Measurements from ENCODE around the gene TTLL4. TPM values are rescaled to one million over a fixed set of nuclear protein-coding genes. Genes with fewer than 3 reads are reported as not detected.
"Not testable (repeated sequence)": the region's sequence is repeated elsewhere in the genome, so short reads cannot be mapped to it uniquely, and the experiment has no call there.

The TTLL4 gene, protein sequence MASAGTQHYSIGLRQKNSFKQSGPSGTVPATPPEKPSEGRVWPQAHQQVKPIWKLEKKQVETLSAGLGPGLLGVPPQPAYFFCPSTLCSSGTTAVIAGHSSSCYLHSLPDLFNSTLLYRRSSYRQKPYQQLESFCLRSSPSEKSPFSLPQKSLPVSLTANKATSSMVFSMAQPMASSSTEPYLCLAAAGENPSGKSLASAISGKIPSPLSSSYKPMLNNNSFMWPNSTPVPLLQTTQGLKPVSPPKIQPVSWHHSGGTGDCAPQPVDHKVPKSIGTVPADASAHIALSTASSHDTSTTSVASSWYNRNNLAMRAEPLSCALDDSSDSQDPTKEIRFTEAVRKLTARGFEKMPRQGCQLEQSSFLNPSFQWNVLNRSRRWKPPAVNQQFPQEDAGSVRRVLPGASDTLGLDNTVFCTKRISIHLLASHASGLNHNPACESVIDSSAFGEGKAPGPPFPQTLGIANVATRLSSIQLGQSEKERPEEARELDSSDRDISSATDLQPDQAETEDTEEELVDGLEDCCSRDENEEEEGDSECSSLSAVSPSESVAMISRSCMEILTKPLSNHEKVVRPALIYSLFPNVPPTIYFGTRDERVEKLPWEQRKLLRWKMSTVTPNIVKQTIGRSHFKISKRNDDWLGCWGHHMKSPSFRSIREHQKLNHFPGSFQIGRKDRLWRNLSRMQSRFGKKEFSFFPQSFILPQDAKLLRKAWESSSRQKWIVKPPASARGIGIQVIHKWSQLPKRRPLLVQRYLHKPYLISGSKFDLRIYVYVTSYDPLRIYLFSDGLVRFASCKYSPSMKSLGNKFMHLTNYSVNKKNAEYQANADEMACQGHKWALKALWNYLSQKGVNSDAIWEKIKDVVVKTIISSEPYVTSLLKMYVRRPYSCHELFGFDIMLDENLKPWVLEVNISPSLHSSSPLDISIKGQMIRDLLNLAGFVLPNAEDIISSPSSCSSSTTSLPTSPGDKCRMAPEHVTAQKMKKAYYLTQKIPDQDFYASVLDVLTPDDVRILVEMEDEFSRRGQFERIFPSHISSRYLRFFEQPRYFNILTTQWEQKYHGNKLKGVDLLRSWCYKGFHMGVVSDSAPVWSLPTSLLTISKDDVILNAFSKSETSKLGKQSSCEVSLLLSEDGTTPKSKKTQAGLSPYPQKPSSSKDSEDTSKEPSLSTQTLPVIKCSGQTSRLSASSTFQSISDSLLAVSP
- total RNA-seq (2014; rRNA removed; shearing (Covaris generic); ENCODE audit: low replicate concordance): 0.69 and 4.5 TPM in 2 replicates

DNA sequence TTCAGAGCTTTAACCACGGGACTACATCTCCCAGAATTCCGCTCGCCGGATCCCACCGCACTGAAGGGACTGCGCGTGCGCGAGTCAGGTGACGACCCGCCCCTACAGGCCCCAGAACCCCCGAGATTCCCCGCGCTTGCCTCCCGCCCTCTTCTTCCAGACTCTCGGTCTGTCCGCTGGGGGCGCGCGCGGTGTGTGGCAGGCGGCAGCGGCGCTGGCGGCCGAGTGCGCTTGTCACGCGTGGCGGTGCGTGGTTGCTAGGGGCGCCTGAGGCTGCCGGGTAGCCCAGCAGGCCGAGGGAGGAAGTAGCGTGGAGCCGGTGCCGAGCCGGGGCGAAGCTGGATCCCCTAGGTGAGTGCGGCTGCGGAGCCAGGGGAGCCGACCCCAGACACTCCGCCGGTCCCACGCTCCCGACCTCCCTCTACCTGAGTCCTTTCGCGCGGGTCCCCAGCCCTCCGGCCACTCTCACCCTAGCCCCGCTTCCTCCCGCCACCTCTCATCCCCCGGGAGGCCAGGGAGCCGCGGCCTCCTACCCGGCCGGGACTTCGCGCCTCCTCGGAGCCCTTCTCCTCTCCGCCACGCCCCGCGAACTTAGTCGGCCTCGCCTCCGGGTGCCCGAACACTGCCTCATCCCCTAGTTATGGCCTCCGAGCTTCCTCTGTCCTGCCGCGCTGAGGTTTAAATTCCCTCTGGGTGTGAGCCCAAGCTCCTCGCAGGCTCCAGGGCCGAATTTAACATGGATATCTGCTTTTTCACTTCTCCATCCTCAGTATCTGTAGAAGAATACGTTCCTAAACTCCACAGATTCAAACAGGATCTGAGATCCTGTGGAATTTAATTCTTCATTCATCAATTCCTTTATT is at the start of gene TTLL4:
Gene TTLL4 (plus strand): TSS at position 149 of the 863 bp plus-strand sequence. CDS start 26,842 bp downstream, outside the sequence.
- H3K4me3 ChIP-seq: peak within 1 kb of the TSS; percentile 82
- H3K36me3 ChIP-seq: peaks cover 13% of the 10 kb centered on the region
- DNase-seq: peak; percentile 97
- H3K9me3 ChIP-seq: no peaks in the 10 kb centered on the region
- H3K27me3 ChIP-seq: no peaks in the 10 kb centered on the region

DNA sequence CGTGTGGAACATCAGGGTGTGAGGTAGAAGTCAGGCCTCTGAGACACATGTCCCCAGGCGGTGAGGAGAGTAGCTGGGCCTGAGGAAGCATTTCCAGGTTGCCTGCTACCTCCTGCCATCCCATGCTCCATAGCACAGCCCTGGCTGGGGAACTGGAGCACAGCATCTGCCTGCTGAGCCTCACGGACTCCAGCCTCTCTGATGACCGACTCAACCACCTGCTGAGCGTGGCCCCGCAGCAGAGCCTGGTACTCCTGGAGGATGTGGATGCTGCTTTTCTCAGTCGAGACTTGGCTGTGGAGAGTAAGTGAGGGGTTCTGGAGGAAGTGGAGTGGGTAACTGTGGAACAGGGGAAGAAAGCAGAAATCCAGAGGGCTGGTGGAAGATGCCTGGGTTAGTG is 48.3 kb upstream of the TTLL4 start:
- DNase-seq: no peak
- H3K9me3 ChIP-seq: no peaks in the 10 kb centered on the region
- no peaks in the 10 kb centered on the region for H3K27me3 ChIP-seq
- peaks cover 55% of the 10 kb centered on the region for H3K36me3 ChIP-seq
- no peak overlapping the region for H3K4me3 ChIP-seq

DNA sequence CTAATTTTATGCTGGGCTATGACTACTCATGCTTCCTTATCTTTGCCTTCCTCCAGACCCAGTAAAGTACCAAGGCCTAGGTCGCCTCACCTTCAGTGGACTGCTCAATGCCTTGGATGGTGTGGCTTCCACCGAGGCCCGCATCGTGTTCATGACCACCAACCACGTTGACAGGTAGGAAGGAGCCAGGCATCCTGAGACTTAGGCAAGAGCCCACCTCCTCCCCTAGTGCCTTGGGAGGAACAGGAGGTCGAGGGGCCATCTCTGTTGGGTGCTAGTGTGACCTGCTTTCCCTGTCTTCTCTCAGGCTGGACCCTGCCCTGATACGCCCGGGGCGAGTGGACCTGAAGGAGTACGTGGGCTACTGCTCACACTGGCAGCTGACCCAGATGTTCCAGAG is 47.8 kb upstream of the TTLL4 start:
- H3K4me3 ChIP-seq: no peak overlapping the region
- no peak for DNase-seq
- H3K36me3 ChIP-seq: peaks cover 55% of the 10 kb centered on the region
- no peaks in the 10 kb centered on the region for H3K27me3 ChIP-seq
- H3K9me3 ChIP-seq: no peaks in the 10 kb centered on the region

DNA sequence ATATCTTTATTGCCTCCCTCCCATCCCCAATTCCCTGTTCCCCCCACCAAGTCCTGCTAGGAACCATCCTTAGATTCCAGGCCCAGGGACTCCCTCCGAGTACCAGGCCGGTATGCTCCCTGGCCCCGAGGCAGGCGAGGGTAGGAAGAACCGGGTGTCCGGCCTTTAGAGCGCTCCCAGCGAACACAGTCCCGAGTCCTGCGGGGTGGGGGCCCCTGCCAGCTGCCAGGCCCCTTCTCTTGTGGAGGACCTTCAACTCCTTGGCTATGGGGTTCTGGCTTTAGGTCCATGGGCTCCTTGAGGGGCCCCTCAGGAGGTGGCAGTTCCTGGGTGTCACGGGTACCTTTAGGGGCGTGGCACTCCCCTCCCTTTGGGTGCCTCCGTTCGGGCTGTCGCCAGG is 46.7 kb upstream of the TTLL4 start:
- Histone ChIP-seq H3K4me3 (no peak overlapping the region), H3K9me3 (no peaks in the 10 kb centered on the region), H3K36me3 (peaks cover 56% of the 10 kb centered on the region), H3K27me3 (no peaks in the 10 kb centered on the region)
- DNase-seq: no peak

DNA sequence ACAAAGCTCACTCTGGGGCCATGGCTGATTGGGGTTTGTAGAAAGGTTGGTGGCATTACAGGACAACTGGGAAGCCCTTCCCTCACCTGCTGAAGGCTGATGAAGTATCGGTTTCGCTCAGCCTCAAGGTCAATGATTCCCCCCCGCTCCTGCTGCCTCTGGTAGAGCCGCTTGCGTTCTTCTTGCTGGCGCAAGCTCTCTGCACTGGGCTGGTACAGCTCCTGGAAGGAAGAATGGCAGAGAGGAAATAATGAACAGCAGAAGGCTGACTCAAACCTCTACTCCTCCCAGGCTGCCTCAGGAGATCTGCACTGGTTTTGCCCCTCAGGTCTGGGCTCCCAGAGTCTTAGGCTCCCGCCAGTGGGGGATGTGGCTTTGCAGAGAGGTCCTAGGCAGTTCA is 46.0 kb upstream of the TTLL4 start:
- H3K36me3 ChIP-seq: peaks cover 64% of the 10 kb centered on the region
- DNase-seq: no peak
- H3K27me3 ChIP-seq: no peaks in the 10 kb centered on the region
- no peaks in the 10 kb centered on the region for H3K9me3 ChIP-seq
- no peak overlapping the region for H3K4me3 ChIP-seq

DNA sequence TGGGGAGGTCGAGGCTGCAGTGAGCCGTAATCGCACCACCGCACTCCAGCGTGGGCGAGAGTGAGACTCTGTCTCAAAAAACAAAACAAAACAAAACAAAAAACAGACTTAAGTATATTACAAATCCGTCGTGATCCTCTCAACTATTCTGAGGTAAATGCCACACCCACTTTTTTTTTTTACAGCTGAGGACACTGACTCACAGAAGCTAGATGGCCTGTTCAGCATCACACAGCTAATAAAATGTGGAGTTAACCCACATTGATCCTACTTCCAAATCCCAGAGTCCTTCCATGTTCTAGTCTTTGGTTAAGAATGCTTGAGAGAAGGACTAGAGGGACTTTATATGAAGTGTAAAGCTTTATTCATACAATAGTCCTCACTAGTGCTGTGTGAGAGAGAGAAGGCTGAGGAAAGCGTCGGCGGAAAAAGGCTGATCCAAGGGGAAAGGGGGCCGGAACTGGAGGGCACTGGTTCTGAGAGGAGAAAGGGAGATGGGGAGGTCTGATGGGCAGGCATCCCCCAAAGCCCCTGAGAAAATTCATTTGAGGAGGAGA is 39.5 kb upstream of the TTLL4 start:
- H3K36me3 ChIP-seq: peaks cover 35% of the 10 kb centered on the region
- DNase-seq: no peak
- no peaks in the 10 kb centered on the region for H3K27me3 ChIP-seq
- peak overlapping the region; percentile 94 for H3K4me3 ChIP-seq
- H3K9me3 ChIP-seq: no peaks in the 10 kb centered on the region

DNA sequence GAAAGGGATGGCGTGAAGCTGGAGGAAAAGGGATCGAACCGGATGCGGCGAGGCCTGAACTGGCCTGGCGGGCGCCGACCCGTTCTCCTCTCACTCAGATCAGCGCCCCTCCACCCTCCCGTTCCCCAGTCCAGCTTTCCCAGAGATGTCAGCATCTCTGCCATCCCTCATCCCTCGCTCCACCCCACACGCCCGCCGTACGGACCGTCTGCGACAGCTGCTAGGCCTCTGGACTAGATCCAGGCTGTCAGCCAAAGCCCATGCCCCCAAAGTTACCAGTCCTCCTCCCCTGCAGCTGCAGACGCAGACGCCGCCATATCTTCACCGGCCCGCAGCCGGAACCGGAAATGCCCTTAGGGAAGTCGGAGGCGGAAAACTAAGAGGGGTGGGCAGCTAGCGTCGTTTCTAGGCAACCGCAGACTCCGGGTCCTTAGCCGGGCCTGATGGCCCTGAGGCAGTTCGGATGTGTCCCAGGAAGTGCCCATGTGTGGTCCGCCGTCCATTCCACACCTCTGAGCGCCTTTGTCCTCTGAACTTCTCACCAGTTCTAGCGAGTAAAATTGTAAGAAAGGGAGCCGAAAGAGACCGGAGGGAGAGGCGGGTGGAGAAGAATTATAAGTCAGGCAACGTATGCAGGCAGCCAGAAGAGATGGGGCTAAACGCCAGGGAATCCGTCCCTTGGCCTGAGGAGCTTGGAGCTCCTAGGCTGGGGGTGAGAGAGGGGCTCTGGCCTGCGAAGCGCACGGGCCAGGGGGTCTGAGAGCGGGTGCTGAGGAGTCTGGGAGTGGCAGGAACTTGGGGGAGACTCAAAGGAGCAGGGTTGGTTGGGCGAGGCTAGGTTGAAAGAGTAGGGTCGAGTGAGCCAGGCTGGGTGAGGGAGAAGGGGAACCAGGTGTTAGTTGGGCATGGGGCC is 38.7 kb upstream of the TTLL4 start, which contains the start of the genes RNF25 and STK36:
Gene RNF25 (minus strand): TSS at position 349 of the 913 bp plus-strand sequence. CDS start 32 bp downstream, at position 317.
Gene STK36 (plus strand): TSS at position 433 of the 913 bp plus-strand sequence. CDS start 744 bp downstream, outside the sequence.
- no peaks in the 10 kb centered on the region for H3K27me3 ChIP-seq
- peaks cover 30% of the 10 kb centered on the region for H3K36me3 ChIP-seq
- peak within 1 kb of the TSS; percentile 94 for H3K4me3 ChIP-seq
- H3K9me3 ChIP-seq: no peaks in the 10 kb centered on the region
- DNase-seq: peak; percentile 91

DNA sequence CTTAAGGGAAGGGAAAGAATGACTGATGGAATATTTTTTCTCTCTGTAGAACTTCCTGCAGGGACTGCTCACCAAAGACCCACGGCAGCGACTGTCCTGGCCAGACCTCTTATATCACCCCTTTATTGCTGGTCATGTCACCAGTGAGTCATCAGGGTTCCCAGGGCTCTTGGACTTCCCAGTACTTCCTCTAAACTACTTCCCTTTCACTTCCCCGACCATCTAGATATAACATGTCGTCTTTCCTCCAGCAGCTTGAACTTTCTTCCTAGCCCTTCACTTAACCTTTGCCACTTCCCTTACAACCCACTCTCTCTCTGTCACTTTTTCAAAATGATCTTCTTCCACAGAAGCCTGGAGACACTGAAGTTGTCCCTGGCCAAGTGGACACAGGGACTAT is 31.5 kb upstream of the TTLL4 start:
- no peaks in the 10 kb centered on the region for H3K9me3 ChIP-seq
- H3K27me3 ChIP-seq: no peaks in the 10 kb centered on the region
- no peak overlapping the region for H3K4me3 ChIP-seq
- peaks cover 18% of the 10 kb centered on the region for H3K36me3 ChIP-seq
- DNase-seq: peak; percentile 17

DNA sequence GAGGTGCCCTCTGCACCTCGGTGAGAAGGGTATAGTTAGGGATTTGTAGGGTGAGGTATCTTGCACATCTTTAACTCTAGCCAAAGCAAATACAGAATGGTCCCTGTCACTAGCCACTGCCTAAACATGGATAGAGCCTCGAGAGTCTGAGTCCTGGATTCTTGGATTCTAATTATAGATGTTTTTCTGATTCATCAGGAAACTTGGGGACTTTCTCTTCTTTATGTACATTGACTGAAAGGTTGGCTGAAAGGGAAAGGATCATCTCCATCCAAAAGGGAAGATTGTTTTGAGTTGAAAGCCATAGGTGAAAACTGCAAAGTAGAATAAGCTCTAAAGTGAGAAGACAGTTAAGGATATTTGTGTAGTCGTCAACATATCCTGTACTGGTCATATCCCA is 30.6 kb upstream of the TTLL4 start:
- Histone ChIP-seq H3K27me3 (no peaks in the 10 kb centered on the region), H3K4me3 (no peak overlapping the region), H3K36me3 (peaks cover 18% of the 10 kb centered on the region), H3K9me3 (no peaks in the 10 kb centered on the region)
- DNase-seq: no peak

DNA sequence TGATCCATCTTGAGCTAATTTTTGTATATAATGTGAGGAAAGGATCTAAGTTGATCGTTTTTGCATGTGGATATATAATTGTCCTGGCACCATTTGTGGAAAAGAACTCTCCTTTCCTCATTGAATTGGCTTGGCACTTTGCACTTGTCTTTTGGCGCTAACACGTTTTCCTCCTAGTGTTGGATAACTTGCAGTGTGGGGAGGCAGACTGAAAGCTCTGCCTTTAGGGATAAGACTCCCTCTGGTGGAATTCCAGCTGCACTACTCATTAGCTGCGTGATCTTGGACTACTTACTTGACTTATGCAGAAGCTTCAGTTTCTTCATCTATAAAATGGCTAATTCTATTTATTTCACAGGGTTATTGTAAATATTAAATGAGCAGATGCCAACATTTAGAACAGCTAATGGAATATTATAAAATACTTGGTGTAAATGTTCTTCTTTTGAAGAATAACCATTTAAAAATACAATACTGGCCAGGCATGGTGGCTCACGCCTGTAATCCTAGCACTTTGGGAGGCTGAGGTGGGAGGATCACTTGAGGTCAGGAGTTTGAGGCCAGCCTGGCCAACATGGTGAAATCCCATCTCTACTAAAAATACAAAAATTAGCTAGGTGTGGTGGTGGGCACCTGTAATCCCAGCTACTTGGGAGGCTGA is 23.1 kb upstream of the TTLL4 start:
- H3K27me3 ChIP-seq, H3K9me3 ChIP-seq, H3K4me3 ChIP-seq: not testable (repeated sequence)
- peak; percentile 72 for DNase-seq
- peaks cover 34% of the 10 kb centered on the region for H3K36me3 ChIP-seq

DNA sequence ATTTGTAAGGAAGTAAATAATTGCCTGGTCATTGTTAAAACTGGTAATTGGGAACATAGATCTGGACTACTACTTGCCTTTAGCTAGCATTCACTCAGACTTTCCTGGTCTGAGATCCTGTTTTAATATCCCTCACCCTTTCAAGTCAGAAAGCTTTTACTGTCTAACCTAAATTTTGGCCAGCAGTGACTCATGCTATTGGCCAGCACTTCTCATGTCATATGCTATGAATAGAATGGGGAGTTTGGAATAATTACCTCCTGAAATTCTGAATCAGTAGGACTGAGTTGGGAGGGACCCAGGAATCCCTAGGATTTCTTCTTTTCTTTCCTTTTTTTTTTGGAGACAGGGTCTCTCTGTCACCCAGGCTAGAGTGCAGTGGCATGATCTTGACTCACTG is 19.4 kb upstream of the TTLL4 start:
- Histone ChIP-seq H3K36me3 (peaks cover 51% of the 10 kb centered on the region), H3K4me3 (no peak overlapping the region), H3K27me3 (no peaks in the 10 kb centered on the region), H3K9me3 (no peaks in the 10 kb centered on the region)
- DNase-seq: peak; percentile 68

DNA sequence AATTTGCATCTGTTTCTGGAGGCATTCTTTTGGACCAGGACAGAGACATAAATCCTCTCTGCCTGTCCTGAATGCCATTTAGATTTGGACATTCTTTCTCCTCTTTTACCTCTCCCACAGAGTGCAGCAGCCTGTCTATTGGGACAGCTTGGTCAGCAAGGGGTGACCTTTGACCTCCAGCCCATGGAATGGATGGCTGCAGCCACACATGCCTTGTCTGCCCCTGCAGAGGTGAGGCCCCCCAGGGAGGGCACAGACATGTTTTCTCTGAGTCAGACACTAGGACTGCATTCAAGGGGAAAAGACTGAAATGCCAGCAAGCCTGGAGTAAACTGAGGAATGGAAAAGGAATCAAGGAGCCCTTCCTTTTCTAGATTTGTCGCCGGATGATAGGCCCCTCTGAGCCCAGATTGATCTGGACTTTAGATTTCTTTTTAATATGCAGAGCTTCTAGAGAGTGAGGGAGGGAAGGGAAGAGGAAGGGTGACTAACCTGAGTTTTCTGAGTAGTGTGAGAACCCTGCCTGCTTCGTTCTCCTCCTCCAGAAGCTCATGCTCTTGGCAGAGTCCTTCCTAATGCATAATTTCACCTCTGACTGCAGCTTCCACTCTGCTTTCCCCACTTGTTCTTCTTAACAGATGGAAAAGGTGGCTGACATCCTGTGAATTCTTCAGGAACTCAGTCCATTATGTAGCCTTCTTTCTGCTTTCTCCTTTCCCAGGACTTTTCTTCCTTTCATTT is 16.1 kb upstream of the TTLL4 start:
- Histone ChIP-seq H3K9me3 (no peaks in the 10 kb centered on the region), H3K4me3 (no peak overlapping the region), H3K36me3 (peaks cover 36% of the 10 kb centered on the region), H3K27me3 (no peaks in the 10 kb centered on the region)
- DNase-seq: no peak

DNA sequence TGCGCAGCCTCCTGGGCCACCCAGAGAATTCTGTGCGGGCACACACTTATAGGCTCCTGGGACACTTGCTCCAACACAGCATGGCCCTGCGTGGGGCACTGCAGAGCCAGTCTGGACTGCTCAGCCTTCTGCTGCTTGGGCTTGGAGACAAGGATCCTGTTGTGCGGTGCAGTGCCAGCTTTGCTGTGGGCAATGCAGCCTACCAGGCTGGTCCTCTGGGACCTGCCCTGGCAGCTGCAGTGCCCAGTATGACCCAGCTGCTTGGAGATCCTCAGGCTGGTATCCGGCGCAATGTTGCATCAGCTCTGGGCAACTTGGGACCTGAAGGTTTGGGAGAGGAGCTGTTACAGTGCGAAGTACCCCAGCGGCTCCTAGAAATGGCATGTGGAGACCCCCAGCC is 11.8 kb upstream of the TTLL4 start:
- no peak overlapping the region for H3K4me3 ChIP-seq
- H3K27me3 ChIP-seq: no peaks in the 10 kb centered on the region
- peaks cover 6% of the 10 kb centered on the region; the same call in 1 of the 2 replicates for H3K36me3 ChIP-seq
- H3K9me3 ChIP-seq: no peaks in the 10 kb centered on the region
- no peak for DNase-seq

DNA sequence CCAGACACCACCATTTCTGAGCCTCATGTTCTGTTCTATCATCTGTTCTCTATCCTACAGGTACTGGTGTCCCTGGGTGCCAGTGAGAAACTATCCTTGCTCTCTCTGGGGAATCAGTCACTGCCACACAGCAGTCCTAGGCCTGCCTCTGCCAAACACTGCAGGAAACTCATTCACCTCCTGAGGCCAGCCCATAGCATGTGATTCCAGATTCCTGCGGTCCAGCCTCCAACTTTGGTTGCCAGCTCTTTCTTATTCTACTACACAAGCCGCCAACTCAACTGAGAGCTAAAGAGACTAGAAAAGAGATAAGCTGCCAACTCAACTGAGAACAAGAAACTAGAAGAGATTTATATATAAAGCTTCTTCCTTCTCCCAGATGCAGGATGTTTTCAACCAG is 8.8 kb upstream of the TTLL4 start:
- H3K9me3 ChIP-seq: no peaks in the 10 kb centered on the region
- no peak overlapping the region for H3K4me3 ChIP-seq
- no peak for DNase-seq
- no peaks in the 10 kb centered on the region for H3K27me3 ChIP-seq
- no peaks in the 10 kb centered on the region for H3K36me3 ChIP-seq
